GM18867 (cell line): Measurements from ENCODE around the gene BIRC7.
"Not testable (repeated sequence)": the region's sequence is repeated elsewhere in the genome, so short reads cannot be mapped to it uniquely, and the experiment has no call there.

Source experiments
- ATAC-seq: cut with Tn5 transposase; IDR thresholded peaks from one replicate; pipeline ENCODE4 v1.9.1; 2021; ENCODE audit warnings: mild to moderate bottlenecking, moderate library complexity; ENCODE audit not compliant: unreplicated experiment

The BIRC7 gene

GRCh38 chr20:63246490-63247288 is 11.0 kb downstream of the BIRC7 start:
- no peak for ATAC-seq

- ATAC-seq = no peak
These were observed 12.0 kb downstream of the BIRC7 start for GRCh38 chr20:63247671-63248228.

- ATAC-seq = no peak
These were observed 13.3 kb downstream of the BIRC7 start for GRCh38 chr20:63248835-63249591.

- ATAC-seq = no peak
These were observed 14.2 kb downstream of the BIRC7 start for GRCh38 chr20:63249891-63250290.

DNA sequence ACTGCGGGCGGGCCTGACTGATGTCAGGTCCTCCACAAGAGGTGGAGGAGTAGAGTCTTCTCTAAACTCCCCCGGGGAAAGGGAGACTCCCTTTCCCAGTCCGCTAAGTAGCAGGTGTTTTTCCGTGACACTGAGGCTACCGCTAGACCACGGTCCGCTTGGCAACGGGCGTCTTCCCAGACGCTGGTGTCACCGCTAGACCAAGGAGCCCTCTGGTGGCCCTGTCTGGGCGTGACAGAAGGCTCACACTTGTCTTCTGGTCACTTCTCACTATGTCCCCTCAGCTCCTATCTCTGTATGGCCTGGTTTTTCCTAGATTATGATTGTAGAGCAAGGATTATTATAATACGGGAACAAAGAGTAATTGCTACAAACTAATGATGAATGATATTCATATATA is 15.6 kb downstream of the BIRC7 start:
- not testable (repeated sequence) for ATAC-seq

DNA sequence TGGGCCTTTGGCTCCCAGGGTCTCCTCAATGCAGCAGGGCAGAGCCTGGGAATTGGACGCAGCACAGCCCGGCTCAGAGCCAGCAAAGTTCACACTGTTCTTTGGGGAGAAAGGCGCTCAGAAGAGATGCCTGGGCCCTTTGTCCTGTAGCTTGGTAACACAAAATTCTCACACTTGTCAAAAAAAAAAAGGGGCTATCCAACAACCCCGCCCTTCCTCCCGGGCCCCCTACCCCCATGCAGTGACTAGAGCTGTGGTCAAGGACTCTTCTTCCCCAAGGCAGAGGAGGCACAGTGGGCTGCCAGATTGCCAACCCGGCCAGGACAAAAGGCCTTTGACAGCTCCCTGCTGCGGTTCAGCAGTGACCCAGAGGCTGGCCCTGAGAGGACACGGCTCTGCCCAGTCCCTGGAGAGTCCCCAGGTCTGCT is 16.6 kb downstream of the BIRC7 start:
- no peak for ATAC-seq

GRCh38 chr20:63253065-63253437 is 17.3 kb downstream of the BIRC7 start:
- ATAC-seq = no peak

DNA sequence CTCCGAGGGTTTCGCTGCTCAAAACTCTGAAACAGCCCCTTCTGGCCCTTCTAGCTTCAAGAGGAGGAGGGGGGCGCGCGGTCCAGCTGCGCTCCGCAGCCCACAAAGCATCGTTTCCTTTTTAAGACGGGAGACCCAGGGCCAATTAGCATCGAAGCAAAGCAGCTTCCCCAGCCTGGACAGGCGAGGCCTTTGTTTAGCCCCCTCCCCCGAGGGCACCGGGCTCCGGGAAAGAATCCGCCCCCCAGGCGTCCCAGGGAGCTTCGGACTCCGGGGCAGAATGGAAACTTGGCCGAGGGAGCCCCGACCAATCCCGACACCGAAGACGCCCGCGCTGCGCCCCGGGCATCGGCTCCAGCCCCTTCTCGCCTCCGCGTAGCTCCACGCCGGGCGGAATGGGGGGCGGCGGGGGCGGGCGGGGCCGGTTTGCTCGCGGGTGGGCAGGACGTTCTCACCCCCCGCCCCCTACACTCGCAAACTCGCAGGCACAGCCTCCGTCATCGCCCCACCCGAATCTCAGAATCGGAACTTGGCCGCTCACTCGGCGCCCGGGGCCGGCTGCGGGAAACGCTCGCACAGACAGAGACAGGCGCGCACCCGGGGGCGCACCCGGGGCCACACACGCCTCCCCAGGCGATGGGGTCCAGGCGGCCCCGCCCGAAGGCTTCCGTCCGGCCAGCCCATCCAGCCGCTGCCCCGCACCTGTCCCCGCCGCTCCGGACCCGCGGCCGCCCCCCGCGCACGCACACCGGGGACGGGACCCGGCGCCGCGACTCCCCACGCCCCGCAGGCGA is 17.9 kb downstream of the BIRC7 start:
- ATAC-seq = no peak

DNA sequence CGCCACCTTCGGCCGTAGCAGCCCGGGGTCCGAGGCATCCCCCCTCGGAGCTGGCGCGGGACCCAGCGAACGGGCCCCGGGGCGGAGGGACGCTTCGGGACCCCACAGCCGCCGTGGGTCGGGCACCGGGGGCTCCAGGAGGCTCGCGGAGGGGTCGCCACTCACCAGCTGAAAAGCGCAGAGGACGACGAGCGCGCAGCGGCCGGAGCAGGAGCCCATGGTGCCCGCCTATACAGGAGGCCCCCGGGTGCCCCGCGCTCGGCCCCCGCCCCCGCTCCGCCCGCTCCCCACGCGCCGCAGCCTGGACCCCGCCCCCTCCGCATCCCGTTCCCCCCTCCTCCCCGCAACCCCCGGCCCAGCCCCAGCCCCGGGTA is 18.5 kb downstream of the BIRC7 start, which contains the start of gene NKAIN4:
Gene NKAIN4 (minus strand): TSS at position 232 of the 374 bp plus-strand sequence. CDS start 13 bp downstream, at position 219.
- ATAC-seq = no peak

- no peak for ATAC-seq
These were observed 19.1 kb downstream of the BIRC7 start for GRCh38 chr20:63254606-63255384.

GRCh38 chr20:63255931-63256704 is 20.4 kb downstream of the BIRC7 start:
- ATAC-seq = no peak

DNA sequence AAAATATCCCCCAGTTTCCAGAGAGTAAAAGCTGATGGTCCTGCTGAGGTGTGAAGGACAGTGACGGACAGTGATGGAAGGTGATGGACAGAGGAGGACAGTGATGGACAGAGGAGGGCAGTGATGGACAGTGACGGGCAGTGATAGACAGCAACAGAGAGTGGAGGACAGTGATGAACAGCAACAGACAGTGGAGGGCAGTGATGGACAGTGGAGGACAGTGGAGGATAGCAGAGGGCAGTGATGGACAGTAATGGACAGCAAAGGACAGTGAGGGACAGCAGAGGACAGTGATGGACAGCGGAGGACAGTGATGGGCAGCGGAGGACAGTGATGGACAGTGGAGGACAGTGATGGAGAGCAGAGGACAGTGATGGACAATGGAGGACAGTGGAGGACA is 21.2 kb downstream of the BIRC7 start:
- ATAC-seq = no peak

- ATAC-seq = no peak
These were observed 21.9 kb downstream of the BIRC7 start for GRCh38 chr20:63257629-63258028.

GRCh38 chr20:63258781-63259180 is 23.1 kb downstream of the BIRC7 start:
- no peak for ATAC-seq

DNA sequence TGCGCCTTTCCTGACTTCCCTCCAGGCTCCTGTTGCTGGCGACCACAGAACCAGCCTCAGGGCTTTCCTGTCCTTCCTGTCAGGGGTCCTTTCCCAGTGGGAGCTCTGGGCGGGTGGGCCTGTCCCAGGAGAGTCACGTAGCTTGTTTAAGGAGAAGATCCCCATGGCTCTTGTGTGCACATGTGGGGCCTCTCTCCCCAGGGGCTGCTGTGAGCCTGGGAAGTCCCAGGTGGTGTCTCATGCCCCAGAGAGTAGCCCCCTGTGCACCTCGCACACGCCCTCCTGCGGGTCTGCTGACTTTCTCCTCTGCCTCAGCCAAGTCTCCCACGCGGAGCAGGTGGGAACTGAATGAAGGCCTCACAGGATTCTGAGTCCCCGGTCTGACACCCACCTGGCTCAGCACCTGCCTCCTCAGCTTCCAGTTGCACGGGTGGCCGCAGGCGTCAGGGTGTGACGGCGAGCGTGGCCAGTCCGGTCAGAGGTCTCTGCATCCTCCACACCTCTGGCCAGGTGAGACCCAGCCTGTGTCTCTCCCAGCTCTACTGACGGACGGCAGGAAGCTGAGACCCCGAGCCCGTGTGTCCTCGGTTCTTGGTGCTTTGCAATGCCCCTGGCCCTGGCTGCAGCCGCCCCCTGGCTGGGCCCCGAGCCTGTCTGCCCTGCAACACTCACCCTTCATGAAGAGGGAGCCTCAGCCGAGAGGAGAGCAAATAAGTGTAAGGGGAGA is 24.2 kb downstream of the BIRC7 start:
- no peak for ATAC-seq

DNA sequence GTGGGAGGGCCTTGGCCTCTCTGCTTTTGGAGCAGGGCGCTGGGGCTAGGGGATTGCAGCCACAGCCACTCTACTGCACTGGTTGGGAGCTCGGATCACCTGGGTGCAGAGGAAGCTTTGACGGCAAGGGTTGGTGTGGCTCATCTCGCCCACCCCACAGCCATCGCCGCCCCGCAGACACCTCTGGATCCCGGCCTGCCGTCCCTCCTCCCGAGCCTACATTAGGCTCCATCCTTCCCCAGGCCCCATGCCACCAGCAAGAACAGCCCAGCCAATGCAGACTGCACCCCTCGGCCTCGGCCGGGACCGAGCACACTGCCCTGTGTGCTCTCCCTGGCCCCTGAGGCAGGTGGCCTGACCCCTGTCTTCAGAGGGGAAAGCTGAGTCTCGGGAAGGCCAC is 24.8 kb downstream of the BIRC7 start:
- ATAC-seq = no peak

GRCh38 chr20:63261060-63261794 is 25.5 kb downstream of the BIRC7 start:
- no peak for ATAC-seq
